NB4 (cell line): ENCODE measurements around the gene LAMA5.

ENCODE experiments used
- DNase-seq: peaks from one replicate; pipeline ENCODE4 v3.0.0; 2010; ENCODE audit warnings: low read depth
- H3K4me3 ChIP-seq: one replicate; pipeline ENCODE4 v1.5.1; 2011; ENCODE audit warnings: mild to moderate bottlenecking, low read depth, low read length, moderate library complexity
- MYC ChIP-seq: IDR thresholded peaks from 2 replicates; pipeline ENCODE4 v1.6.1; 2011; ENCODE audit warnings: low read depth, low read length
- POLR2A ChIP-seq: IDR thresholded peaks from 2 replicates; pipeline ENCODE4 v1.6.1; 2011; ENCODE audit warnings: mild to moderate bottlenecking; ENCODE audit not compliant: insufficient read length; ENCODE audit errors: extremely low read depth
- TF ChIP-seq, protein P1 (sequence below): IDR thresholded peaks from 2 replicates; pipeline ENCODE4 v1.6.1; 2011; ENCODE audit warnings: low read depth, low read length
- TF ChIP-seq, protein P2 (sequence below): IDR thresholded peaks from one replicate; pipeline ENCODE4 v1.5.1; 2012; ENCODE audit warnings: low read depth, low read length

The LAMA5 gene

DNA sequence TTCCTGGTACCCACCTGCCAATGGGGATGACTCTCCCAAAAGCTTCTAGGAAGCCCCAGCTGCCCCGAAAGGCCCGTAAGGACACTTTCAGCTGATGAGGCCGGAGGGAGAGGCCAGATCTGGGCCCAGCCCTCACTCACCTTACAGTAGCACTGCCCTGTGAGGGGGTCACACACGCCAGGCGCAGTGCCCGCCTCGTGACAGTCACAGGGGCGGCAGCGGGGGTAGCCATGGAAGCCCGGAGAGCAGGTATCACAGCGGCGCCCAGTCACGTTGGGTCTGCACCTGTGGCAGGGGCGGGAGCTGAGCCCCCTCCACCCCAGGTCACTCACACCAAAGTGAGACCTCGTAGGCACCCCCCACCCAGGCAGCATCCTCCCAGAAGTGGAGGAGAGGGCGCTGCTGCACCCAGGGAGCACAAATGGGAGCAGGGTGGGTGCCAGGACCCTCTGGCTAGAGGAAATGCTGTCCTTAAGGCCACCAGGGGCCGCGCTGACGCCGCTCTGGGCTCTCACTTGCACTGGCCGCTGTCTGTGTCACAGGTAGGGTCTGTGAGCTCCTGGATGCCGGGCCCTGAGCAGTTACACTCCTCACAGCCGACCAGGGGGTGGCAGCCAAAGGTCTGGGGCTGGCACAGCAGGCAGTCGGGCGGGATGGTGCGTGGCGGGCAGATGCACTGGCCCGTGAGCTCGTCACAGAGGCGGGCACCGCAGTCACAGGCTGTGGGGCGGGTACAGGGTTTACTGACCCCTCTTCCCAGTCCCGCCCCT, 39.2 kb downstream of the LAMA5 start:
- TF ChIP-seq, protein P1, sequence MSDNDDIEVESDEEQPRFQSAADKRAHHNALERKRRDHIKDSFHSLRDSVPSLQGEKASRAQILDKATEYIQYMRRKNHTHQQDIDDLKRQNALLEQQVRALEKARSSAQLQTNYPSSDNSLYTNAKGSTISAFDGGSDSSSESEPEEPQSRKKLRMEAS, result no peak
- no peak for TF ChIP-seq POLR2A
- TF ChIP-seq, protein P2, sequence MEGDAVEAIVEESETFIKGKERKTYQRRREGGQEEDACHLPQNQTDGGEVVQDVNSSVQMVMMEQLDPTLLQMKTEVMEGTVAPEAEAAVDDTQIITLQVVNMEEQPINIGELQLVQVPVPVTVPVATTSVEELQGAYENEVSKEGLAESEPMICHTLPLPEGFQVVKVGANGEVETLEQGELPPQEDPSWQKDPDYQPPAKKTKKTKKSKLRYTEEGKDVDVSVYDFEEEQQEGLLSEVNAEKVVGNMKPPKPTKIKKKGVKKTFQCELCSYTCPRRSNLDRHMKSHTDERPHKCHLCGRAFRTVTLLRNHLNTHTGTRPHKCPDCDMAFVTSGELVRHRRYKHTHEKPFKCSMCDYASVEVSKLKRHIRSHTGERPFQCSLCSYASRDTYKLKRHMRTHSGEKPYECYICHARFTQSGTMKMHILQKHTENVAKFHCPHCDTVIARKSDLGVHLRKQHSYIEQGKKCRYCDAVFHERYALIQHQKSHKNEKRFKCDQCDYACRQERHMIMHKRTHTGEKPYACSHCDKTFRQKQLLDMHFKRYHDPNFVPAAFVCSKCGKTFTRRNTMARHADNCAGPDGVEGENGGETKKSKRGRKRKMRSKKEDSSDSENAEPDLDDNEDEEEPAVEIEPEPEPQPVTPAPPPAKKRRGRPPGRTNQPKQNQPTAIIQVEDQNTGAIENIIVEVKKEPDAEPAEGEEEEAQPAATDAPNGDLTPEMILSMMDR, result no peak
- TF ChIP-seq MYC, result no peak
- no peak for DNase-seq
- no peak overlapping the region for H3K4me3 ChIP-seq

DNA sequence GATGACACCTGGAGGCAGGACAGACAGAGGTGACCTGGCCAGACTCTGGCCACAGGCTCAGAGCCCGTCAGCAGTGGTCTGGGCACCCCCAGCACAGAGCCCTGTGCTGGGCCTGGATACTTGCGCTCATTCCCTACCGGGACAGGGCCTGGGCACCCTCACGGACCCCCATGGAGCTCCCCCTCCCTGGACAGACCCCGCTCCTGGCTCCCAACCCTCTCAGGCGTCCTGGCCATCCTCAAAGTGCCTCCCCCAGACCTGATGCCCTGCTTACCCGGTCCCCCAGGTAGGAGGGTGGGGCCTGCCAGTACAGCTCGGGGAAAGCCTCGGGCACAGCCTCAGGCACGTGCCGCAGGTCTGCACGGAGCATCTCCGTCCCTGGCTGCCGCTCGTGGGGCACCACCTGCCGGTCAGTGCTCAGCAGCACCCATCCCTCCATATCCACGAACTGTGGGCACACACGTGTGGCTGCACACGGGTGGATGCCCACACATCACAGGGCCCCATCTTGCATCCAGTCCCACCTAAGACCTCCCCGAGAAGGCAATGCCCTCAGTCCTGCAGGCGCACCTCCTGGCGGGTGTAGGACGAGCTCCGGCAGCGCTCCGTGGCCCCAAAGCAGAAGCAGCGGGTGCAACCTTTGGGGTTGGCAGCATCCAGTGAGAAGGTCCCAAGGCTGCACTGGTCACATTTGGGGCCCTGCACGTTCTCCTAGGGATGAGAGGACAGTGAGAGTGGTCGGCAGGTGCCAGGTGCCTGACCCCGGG, 40.0 kb downstream of the LAMA5 start:
- no peak for TF ChIP-seq MYC
- no peak overlapping the region for H3K4me3 ChIP-seq
- DNase-seq, result no peak

DNA sequence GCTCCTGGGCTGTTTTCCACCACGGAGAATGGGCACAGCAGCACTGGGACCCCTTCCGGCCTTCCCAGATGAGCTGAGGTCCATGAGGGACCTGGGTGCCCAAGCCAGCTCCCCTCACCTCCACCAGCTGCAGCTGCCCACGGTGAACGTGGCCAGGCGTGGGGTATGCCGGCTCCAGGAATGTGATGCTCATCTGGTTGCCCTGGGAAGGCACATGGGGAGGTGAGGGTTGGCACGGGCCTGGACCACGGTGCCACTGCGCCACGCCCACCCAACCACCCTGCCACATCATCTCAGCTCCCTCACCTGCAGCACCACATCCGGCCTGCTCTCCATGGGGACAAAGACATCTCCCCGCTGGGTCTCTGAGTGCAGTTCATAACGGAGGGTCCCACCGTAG, 40.6 kb downstream of the LAMA5 start:
- TF ChIP-seq MYC (no peak), POLR2A (no peak)
- TF ChIP-seq, protein P1, result no peak
- TF ChIP-seq, protein P2, result no peak
- H3K4me3 ChIP-seq, result no peak overlapping the region
- DNase-seq, result no peak

DNA sequence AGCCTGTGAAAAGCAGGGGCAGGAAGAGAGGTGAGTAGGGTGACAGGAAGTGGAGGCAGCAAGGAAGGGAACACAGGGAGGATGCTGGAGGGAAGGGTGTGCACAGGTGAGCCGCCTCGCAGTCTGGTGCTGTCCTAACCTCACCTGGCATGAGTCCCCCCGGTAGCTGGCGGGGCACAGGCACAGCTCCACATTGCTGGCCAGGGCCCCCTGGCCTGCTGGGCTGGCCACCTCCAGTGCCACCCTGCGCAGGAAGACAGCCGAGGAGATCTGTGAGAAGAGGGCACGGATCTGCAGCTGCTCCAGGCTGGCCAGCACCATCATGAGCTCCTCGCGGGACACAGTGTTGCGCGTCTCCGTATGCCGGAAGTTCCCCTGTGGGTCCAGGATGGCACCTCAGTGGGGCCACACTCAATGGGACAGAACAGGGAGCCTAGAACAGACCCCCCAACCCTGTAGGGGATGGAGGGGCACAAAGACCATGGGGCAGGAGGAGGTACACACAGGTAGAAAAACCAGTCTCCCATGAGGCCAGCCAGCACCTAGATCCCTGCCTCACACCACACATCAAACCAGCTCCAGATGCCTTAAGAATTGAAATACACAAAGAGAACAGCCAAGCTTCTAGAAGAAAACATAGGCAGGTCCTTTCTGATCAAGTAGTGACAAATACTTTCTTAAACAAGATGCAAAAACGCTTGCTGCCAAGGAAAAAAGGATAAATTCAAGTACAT, 41.8 kb downstream of the LAMA5 start:
- H3K4me3 ChIP-seq, result no peak overlapping the region
- DNase-seq, result no peak
- TF ChIP-seq, protein P1, result no peak
- no peak for TF ChIP-seq POLR2A
- TF ChIP-seq MYC, result no peak
- TF ChIP-seq, protein P2, result no peak

DNA sequence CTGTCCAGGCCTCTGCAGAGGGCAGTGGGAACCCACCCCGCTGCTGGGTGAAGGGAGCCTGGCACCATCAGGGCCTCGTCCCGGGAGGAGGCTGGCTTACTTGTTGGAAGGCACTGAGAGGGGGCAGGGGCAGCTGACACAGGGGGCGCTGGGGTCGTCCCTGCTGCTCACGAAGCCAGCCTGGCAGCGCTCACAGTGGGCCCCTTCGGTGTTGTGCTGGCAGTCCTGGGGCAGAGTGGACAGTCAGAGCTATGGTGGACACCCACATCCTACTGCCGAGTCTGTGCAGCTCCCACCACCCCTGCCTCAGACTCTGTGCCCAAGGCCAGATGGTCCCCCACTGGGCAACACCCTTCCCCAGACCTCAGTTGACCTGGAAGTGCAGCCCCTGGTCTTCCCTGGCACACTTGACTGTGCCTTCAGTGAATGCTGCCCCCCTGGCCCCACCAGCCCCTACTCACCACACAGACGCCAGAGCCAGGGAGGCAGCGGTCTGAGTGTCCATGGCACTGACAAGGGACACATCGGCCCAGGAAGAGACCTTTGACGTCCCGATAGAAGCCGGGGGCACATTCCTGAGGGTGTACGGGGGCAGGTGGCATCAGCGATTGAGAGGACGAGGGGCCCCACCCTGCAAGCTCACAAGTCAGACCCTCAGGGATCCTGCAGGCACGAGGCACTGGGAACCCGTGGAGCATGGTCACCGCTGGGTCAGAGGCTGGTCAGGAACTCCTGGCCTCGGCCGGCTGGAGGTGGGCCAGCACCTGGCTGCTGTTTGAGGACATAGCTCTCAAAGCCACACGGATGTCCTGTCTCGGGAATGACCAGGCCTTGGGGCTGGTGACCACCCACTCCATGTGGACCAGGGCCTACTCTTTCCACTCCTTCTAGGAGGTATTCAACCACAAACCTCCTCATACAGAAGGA, 42.9 kb downstream of the LAMA5 start:
- no peak overlapping the region for H3K4me3 ChIP-seq
- no peak for TF ChIP-seq MYC
- TF ChIP-seq, protein P1, result no peak
- TF ChIP-seq, protein P2, result no peak
- TF ChIP-seq POLR2A, result no peak
- no peak for DNase-seq
